ENCODE data around the gene FOXO1.

GRCh38 chr13:40549500-40550094 lies 116.8 kb downstream of the FOXO1 start:
- TF ChIP-seq POLR2A (IDR thresholded peaks at IDR 0.05; ENCODE audit: low read length) (no peak), GATA1 (IDR thresholded peaks at IDR 0.05; ENCODE audit: low read depth, low read length) (no peak)
